Measurements from ENCODE around the gene RPL36AL.
"Not testable (repeated sequence)": the region's sequence is repeated elsewhere in the genome, so short reads cannot be mapped to it uniquely, and the experiment has no call there.

Gene RPL36AL

DNA sequence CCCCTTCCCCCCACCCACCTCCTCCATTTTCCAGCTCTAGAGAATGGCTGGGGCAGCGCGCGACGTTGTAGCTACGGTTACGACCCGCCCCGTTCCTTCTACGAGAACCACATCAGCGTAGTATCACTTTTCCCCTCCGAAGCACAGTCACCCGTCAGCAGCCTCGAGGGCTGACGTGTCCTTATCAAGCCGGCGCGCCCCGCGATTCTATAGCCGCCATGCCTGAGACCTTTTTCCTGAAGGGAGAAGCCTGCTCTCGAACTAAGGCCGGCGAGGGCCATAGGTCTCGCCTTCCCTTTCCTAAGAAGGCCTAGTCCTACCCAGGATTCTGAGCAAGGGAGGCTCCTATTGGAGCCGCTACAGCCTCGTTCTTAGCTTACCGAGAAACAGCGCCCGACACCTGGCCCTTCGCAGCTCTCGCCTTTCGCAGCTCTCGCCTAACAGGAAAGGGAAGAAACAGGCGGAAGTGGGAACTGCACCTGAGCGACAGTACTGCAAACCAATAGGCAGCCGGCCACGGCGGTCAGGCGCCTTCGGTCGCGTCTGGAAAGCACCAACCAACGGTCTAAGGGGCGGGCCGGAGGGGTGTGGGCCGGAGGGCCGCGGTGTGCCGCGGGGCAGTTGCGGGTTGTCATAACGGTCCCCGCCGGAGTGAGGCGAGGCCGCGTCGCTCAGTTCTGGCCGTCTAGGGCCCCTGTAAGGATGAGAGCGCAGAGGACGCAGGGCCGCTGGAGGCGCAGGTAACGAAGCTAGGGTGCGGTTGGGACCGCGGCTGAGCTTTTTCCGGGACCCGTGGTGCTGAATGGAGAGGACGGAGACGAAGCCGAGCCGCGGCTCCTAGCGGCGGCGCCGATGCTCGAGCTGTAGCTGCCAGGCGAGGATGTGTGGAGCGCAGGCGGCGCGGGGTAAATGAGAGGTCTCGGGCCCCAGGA, at the start of gene RPL36AL, which contains the start of gene MGAT2:
Gene RPL36AL (minus strand): TSS at position 445 of the 932 bp plus-strand sequence. CDS start 1,522 bp downstream, outside the sequence.
Gene MGAT2 (plus strand): TSS at position 618 of the 932 bp plus-strand sequence. CDS start 470 bp downstream, outside the sequence.
- no peak for TF ChIP-seq ZNF274 (IDR thresholded peaks at IDR 0.05; ENCODE audit: low read depth, low read length)
- peak within 1 kb of the TSS; percentile 72 for H3K4me3 ChIP-seq (ENCODE audit: low read length)

GRCh38 chr14:49659526-49660455, 39.4 kb upstream of the RPL36AL start:
- no peak for TF ChIP-seq ZNF274 (IDR thresholded peaks at IDR 0.05; ENCODE audit: low read depth, low read length)
- H3K4me3 ChIP-seq (ENCODE audit: low read length), result no peak overlapping the region

GRCh38 chr14:49657500-49657899, 37.1 kb upstream of the RPL36AL start:
- not testable (repeated sequence) for H3K4me3 ChIP-seq (ENCODE audit: low read length)

GRCh38 chr14:49654511-49654910, 34.1 kb upstream of the RPL36AL start:
- no peak overlapping the region for H3K4me3 ChIP-seq (ENCODE audit: low read length)
- TF ChIP-seq ZNF274 (IDR thresholded peaks at IDR 0.05; ENCODE audit: low read depth, low read length), result no peak

- no peak overlapping the region for H3K4me3 ChIP-seq (ENCODE audit: low read length)
- TF ChIP-seq ZNF274 (IDR thresholded peaks at IDR 0.05; ENCODE audit: low read depth, low read length), result no peak
Measured at GRCh38 chr14:49653508-49653907, 33.1 kb upstream of the RPL36AL start.

DNA sequence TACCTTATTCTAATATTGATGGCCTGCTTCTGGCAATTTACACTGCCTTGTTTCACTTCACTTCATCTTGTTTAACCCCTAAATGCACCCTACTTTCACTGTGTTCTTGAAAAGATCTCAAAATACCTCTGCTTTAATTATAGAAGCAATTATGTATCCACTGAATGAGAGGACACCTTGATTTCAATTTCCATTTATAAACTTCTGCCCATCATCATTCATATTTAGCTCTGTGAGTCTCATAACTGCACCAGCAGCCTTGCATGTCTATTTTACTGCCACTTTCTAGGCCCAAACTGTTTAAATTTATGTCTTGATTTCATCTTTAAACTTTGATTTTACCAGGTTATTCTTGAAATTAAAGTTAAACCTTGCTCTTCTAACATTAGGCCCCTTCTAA, 21.7 kb upstream of the RPL36AL start:
- TF ChIP-seq ZNF274 (IDR thresholded peaks at IDR 0.05; ENCODE audit: low read depth, low read length), result no peak
- peak overlapping the region; percentile 20; the same call in 1 of the 2 replicates for H3K4me3 ChIP-seq (ENCODE audit: low read length)

DNA sequence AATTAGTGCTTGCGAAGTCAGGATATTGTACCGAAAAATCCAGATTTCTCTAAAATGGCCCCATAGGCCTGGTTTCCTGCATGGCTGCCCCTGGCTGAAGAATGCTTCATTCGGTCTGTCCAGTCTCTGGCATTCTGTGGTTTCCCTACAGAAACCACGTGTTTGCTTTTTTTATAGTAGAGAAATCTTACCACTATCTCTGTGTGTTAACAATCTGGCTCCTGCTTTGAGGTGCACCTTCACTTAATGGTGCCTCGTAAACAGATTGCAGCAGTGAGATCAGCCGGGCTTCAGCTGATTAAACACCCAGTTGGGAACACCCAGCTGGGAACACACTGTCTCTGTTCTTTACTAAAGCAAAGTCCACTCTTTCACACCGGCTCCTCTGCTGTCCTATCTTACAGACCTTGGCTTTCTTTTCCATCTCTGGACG, 21.3 kb upstream of the RPL36AL start:
- peak overlapping the region; percentile 20; the same call in 1 of the 2 replicates for H3K4me3 ChIP-seq (ENCODE audit: low read length)

DNA sequence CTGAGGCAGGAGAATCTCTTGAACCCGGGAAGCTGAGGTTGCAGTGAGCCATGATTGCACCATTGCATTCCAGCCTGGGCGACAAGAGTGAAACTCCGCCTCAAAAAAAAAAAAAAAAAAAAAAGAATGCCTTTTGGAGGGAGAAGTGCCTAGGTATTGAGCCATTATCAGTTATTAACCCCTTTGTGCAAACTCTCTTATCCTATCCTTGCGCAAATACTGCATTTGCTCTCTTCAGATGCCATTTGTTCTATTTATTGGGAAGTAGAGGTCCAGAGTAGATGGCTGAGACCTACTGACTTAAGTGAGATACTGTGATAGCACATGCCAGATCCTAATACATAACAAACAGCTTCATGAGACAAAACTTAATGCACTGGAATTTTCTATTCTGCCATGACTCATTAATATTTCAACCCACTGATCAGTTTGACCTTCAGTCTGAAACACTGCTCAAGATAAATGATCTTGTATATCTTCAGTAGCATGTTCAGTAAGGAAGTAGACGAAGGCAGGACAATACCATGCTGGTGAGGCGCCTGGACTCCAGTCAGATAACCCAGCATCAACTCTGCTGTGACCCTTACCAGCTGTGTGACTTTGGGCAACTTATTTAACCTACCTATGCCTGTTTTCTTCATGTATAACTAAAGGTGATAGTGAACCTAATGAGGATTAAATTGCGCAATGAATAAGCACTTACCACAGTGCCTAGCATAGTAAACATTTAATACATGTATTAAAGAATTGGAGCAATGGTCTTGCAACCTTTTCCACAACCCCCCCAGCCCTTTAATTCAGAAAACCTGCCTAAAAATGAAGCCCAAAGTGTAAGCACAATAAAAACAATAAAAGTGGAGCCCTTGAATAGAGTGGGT, 20.4 kb upstream of the RPL36AL start:
- H3K4me3 ChIP-seq (ENCODE audit: low read length), result no peak overlapping the region
- no peak for TF ChIP-seq ZNF274 (IDR thresholded peaks at IDR 0.05; ENCODE audit: low read depth, low read length)

More for the DNA sequence above, 21.3 kb upstream of the RPL36AL start:
- TF ChIP-seq ZNF274 (IDR thresholded peaks at IDR 0.05; ENCODE audit: low read depth, low read length), result no peak

- H3K4me3 ChIP-seq (ENCODE audit: low read length), result no peak overlapping the region
- TF ChIP-seq ZNF274 (IDR thresholded peaks at IDR 0.05; ENCODE audit: low read depth, low read length), result no peak
Measured at GRCh38 chr14:49637534-49638078, 17.2 kb upstream of the RPL36AL start.

DNA sequence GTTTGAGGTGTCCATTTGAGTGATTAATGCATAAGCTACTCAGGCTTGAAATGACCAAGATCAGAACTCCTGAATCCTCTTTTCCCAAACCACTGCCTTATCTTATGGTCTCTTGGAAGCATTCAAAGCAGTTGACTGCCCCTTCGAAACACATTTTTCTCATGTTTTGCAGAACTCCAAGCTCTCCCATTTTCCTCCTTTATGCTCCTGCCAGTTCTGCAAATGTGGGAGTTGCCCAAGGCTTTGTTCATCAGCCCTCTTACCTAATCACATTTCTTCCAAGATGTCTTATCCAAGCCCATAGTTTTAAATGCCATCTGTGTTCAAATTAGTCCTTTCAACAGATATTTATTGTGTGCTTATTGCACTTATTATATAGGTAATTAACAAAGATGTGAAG, 16.4 kb upstream of the RPL36AL start:
- no peak overlapping the region for H3K4me3 ChIP-seq (ENCODE audit: low read length)
- no peak for TF ChIP-seq ZNF274 (IDR thresholded peaks at IDR 0.05; ENCODE audit: low read depth, low read length)

- TF ChIP-seq ZNF274 (IDR thresholded peaks at IDR 0.05; ENCODE audit: low read depth, low read length), result no peak
- H3K4me3 ChIP-seq (ENCODE audit: low read length), result peak within 1 kb of the TSS; percentile 80
Measured at GRCh38 chr14:49634547-49635334, 14.3 kb upstream of the RPL36AL start, which contains the start of gene DNAAF2. DNAAF2 (minus strand) TSS chr14:49635244; CDS start chr14:49635149, 95 bp downstream.

Data from GM08714 (cell line).